Fibroblast of lung (primary cell): ENCODE data around the gene MAP7.

Experiments used
- CTCF ChIP-seq, 2 donors: IDR thresholded peaks in 1 of 2; conservative IDR thresholded peaks in 1 of 2; 1 replicate in 1 of 2; 2 replicates in 1 of 2; pipeline ENCODE4 v1.5.1; 2011 to 2012; ENCODE audit warnings: low read length in 2 of 2, control low read depth in 1 of 2, inconsistent platforms in 1 of 2, low read depth in 1 of 2, mild to moderate bottlenecking in 1 of 2
- EZH2 ChIP-seq: IDR thresholded peaks from 2 replicates; pipeline ENCODE4 v1.5.1; 2012; ENCODE audit warnings: low read length, control low read depth, mild to moderate bottlenecking; ENCODE audit errors: missing control alignments

GRCh38 chr6:136350914-136351313 lies 199.3 kb downstream of the MAP7 start:
- TF ChIP-seq CTCF (conservative IDR thresholded peaks at IDR 0.05 in 1 of 2, IDR thresholded peaks at IDR 0.05 in 1 of 2; ENCODE audit: low read depth in 1 of 2, low read length in 2 of 2) (no peak), EZH2 (no peak)
